ENCODE data around the gene HUWE1. TPM values are rescaled to one million over a fixed set of nuclear protein-coding genes. Genes with fewer than 3 reads are reported as not detected.
"Not testable (repeated sequence)": the region's sequence is repeated elsewhere in the genome, so short reads cannot be mapped to it uniquely, and the experiment has no call there.

The HUWE1 gene
- polyA plus RNA-seq, 1 donor (not counting 4 experiments of a cell fraction or from before 2014, with no cell fraction given) = 53.6 TPM

DNA sequence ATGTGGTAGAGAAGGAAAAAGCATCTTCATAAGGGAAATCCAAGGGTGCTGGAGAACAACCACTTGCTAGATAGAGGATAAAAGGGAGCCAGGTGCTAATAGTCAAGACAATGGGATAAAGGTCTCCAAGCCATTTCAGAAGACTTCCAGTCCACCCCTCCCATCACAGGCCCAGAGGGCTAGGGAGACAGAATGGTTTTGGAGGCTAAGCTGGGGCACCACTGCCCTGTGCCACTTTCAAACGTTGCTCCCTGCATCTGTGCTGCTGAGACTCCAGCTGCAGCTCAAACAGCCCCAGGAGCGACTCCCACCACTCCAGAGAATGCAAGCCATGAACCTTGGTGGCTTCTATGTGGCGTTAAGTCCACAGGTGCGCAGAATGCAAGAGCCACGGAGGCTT is 38.4 kb upstream of the HUWE1 start:
- Histone ChIP-seq H3K27ac (ENCODE audit: control insufficient read depth, insufficient read depth, low read length) (no peak overlapping the region), H3K36me3 (ENCODE audit: control insufficient read depth in 2 of 2, extremely low read depth in 1 of 2, insufficient read depth in 2 of 2, low read length in 2 of 2) (no peaks in the 10 kb centered on the region), H2AFZ (ENCODE audit: control insufficient read depth, low read length) (no peak overlapping the region), H3K4me3 (ENCODE audit: control insufficient read depth in 2 of 3, extremely low read depth in 1 of 3, insufficient read depth in 2 of 3, low read depth in 1 of 3, low read length in 3 of 3) (no peak overlapping the region), H3K27me3 (ENCODE audit: control insufficient read depth, extremely low read depth, insufficient read depth, low read length) (no peaks in the 10 kb centered on the region), H3K9me3 (ENCODE audit: control insufficient read depth, low read depth, low read length) (no peaks in the 10 kb centered on the region), H3K79me2 (ENCODE audit: control insufficient read depth, insufficient read depth, low read length) (no peaks in the 10 kb centered on the region), H3K9ac (ENCODE audit: control insufficient read depth, extremely low read depth, insufficient read depth, low read length) (no peak overlapping the region), H3K4me2 (ENCODE audit: control insufficient read depth, extremely low read depth, insufficient read depth, low read depth, low read length) (no peak overlapping the region), H3K9me1 (ENCODE audit: control insufficient read depth, extremely low read depth, insufficient read depth, low read length) (no peaks in the 10 kb centered on the region), H3K4me1 (ENCODE audit: control insufficient read depth, extremely low read depth, insufficient read depth, low read length) (peaks cover 5% of the 10 kb centered on the region), H4K20me1 (ENCODE audit: control insufficient read depth, extremely low read depth, insufficient read depth, low read length) (no peaks in the 10 kb centered on the region)
- no peak for FAIRE-seq
- dilution Hi-C loops (cut with MboI; ENCODE audit: extremely low pct_ligation_motif_present, low sequenced_read_pairs) = no loop called here
- no peak for DNase-seq (ENCODE audit: low read depth, low spot score)
- no peak for TF ChIP-seq EZH2 (IDR thresholded peaks at IDR 0.05; ENCODE audit: low read length)
- TF ChIP-seq, protein P1, sequence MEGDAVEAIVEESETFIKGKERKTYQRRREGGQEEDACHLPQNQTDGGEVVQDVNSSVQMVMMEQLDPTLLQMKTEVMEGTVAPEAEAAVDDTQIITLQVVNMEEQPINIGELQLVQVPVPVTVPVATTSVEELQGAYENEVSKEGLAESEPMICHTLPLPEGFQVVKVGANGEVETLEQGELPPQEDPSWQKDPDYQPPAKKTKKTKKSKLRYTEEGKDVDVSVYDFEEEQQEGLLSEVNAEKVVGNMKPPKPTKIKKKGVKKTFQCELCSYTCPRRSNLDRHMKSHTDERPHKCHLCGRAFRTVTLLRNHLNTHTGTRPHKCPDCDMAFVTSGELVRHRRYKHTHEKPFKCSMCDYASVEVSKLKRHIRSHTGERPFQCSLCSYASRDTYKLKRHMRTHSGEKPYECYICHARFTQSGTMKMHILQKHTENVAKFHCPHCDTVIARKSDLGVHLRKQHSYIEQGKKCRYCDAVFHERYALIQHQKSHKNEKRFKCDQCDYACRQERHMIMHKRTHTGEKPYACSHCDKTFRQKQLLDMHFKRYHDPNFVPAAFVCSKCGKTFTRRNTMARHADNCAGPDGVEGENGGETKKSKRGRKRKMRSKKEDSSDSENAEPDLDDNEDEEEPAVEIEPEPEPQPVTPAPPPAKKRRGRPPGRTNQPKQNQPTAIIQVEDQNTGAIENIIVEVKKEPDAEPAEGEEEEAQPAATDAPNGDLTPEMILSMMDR (optimal IDR thresholded peaks at IDR 0.05 in 1 of 3, IDR thresholded peaks at IDR 0.05 in 1 of 3, conservative IDR thresholded peaks at IDR 0.05 in 1 of 3; ENCODE audit: extremely low read depth in 1 of 3, insufficient read depth in 2 of 3, low read length in 3 of 3) = no peak

DNA sequence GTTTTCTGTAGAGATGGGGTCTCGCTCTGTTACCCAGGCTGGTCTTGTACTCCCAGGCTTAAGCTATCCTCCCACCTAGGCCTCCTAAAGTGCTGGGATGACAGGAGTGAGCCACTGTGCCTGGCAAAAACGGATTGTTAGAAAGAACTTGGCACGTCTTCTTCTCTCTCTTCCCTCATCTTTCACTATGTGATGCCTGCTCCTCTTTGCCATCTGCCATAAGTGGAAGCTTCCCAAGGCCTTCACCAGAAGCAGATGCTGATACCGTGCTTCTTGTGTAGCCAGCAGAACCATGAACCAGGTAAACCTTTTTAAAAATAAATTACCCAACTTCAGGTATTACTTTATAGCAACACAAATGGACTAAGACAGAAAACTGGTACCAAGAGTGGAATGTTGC is 36.9 kb upstream of the HUWE1 start:
- FAIRE-seq (no peak), DNase-seq (ENCODE audit: low read depth, low spot score) (no peak)
- no peaks in the 10 kb centered on the region for H3K27me3 ChIP-seq (ENCODE audit: control insufficient read depth, extremely low read depth, insufficient read depth, low read length)
- dilution Hi-C loops (cut with MboI; ENCODE audit: extremely low pct_ligation_motif_present, low sequenced_read_pairs) = no loop called here
- H3K4me2 ChIP-seq (ENCODE audit: control insufficient read depth, extremely low read depth, insufficient read depth, low read depth, low read length) = no peak overlapping the region
- H3K4me1 ChIP-seq (ENCODE audit: control insufficient read depth, extremely low read depth, insufficient read depth, low read length) = peaks cover 5% of the 10 kb centered on the region
- no peak for TF ChIP-seq EZH2 (IDR thresholded peaks at IDR 0.05; ENCODE audit: low read length)
- TF ChIP-seq, protein P1 (optimal IDR thresholded peaks at IDR 0.05 in 1 of 3, IDR thresholded peaks at IDR 0.05 in 1 of 3, conservative IDR thresholded peaks at IDR 0.05 in 1 of 3; ENCODE audit: extremely low read depth in 1 of 3, insufficient read depth in 2 of 3, low read length in 3 of 3) = no peak
- no peaks in the 10 kb centered on the region for H3K79me2 ChIP-seq (ENCODE audit: control insufficient read depth, insufficient read depth, low read length)
- H4K20me1 ChIP-seq (ENCODE audit: control insufficient read depth, extremely low read depth, insufficient read depth, low read length) = no peaks in the 10 kb centered on the region
- H2AFZ ChIP-seq (ENCODE audit: control insufficient read depth, low read length) = no peak overlapping the region
- H3K9me3 ChIP-seq (ENCODE audit: control insufficient read depth, low read depth, low read length) = no peaks in the 10 kb centered on the region
- no peak overlapping the region for H3K27ac ChIP-seq (ENCODE audit: control insufficient read depth, insufficient read depth, low read length)
- no peaks in the 10 kb centered on the region for H3K36me3 ChIP-seq (ENCODE audit: control insufficient read depth in 2 of 2, extremely low read depth in 1 of 2, insufficient read depth in 2 of 2, low read length in 2 of 2)
- no peaks in the 10 kb centered on the region for H3K9me1 ChIP-seq (ENCODE audit: control insufficient read depth, extremely low read depth, insufficient read depth, low read length)
- H3K9ac ChIP-seq (ENCODE audit: control insufficient read depth, extremely low read depth, insufficient read depth, low read length) = no peak overlapping the region
- no peak overlapping the region for H3K4me3 ChIP-seq (ENCODE audit: control insufficient read depth in 2 of 3, extremely low read depth in 1 of 3, insufficient read depth in 2 of 3, low read depth in 1 of 3, low read length in 3 of 3)

DNA sequence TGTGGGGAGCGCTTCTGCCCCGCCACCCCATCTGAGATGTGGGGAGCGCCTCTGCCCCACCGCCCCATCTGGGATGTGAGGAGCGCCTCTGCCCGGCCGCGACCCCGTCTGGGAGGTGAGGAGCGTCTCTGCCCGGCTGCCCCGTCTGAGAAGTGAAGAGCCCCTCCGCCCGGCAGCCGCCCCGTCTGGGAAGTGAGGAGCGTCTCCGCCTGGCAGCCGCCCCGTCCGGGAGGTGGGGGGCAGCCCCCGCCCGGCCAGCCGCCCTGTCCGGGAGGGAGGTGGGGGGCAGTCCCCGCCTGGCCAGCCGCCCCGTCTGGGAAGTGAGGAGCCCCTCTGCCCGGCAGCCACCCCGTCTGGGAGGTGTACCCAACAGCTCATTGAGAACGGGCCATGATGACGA is 35.1 kb upstream of the HUWE1 start:
- H3K27ac ChIP-seq (ENCODE audit: control insufficient read depth, insufficient read depth, low read length); H3K4me3 ChIP-seq (ENCODE audit: control insufficient read depth in 2 of 3, extremely low read depth in 1 of 3, insufficient read depth in 2 of 3, low read depth in 1 of 3, low read length in 3 of 3); H3K4me2 ChIP-seq (ENCODE audit: control insufficient read depth, extremely low read depth, insufficient read depth, low read depth, low read length); FAIRE-seq; dilution Hi-C loops (cut with MboI; ENCODE audit: extremely low pct_ligation_motif_present, low sequenced_read_pairs); H3K9me3 ChIP-seq (ENCODE audit: control insufficient read depth, low read depth, low read length); H3K79me2 ChIP-seq (ENCODE audit: control insufficient read depth, insufficient read depth, low read length); H3K36me3 ChIP-seq (ENCODE audit: control insufficient read depth in 2 of 2, extremely low read depth in 1 of 2, insufficient read depth in 2 of 2, low read length in 2 of 2); H4K20me1 ChIP-seq (ENCODE audit: control insufficient read depth, extremely low read depth, insufficient read depth, low read length); H3K9me1 ChIP-seq (ENCODE audit: control insufficient read depth, extremely low read depth, insufficient read depth, low read length); H3K9ac ChIP-seq (ENCODE audit: control insufficient read depth, extremely low read depth, insufficient read depth, low read length); DNase-seq (ENCODE audit: low read depth, low spot score); H3K27me3 ChIP-seq (ENCODE audit: control insufficient read depth, extremely low read depth, insufficient read depth, low read length); H3K4me1 ChIP-seq (ENCODE audit: control insufficient read depth, extremely low read depth, insufficient read depth, low read length); H2AFZ ChIP-seq (ENCODE audit: control insufficient read depth, low read length): not testable (repeated sequence)

- peaks cover 19% of the 10 kb centered on the region for H3K4me1 ChIP-seq (ENCODE audit: control insufficient read depth, extremely low read depth, insufficient read depth, low read length)
- H3K27ac ChIP-seq (ENCODE audit: control insufficient read depth, insufficient read depth, low read length); H4K20me1 ChIP-seq (ENCODE audit: control insufficient read depth, extremely low read depth, insufficient read depth, low read length); H3K27me3 ChIP-seq (ENCODE audit: control insufficient read depth, extremely low read depth, insufficient read depth, low read length); FAIRE-seq; H3K36me3 ChIP-seq (ENCODE audit: control insufficient read depth in 2 of 2, extremely low read depth in 1 of 2, insufficient read depth in 2 of 2, low read length in 2 of 2); H3K4me3 ChIP-seq (ENCODE audit: control insufficient read depth in 2 of 3, extremely low read depth in 1 of 3, insufficient read depth in 2 of 3, low read depth in 1 of 3, low read length in 3 of 3); DNase-seq (ENCODE audit: low read depth, low spot score); H3K9me3 ChIP-seq (ENCODE audit: control insufficient read depth, low read depth, low read length); H3K79me2 ChIP-seq (ENCODE audit: control insufficient read depth, insufficient read depth, low read length); H3K9ac ChIP-seq (ENCODE audit: control insufficient read depth, extremely low read depth, insufficient read depth, low read length); H3K9me1 ChIP-seq (ENCODE audit: control insufficient read depth, extremely low read depth, insufficient read depth, low read length); H2AFZ ChIP-seq (ENCODE audit: control insufficient read depth, low read length); H3K4me2 ChIP-seq (ENCODE audit: control insufficient read depth, extremely low read depth, insufficient read depth, low read depth, low read length); dilution Hi-C loops (cut with MboI; ENCODE audit: extremely low pct_ligation_motif_present, low sequenced_read_pairs): not testable (repeated sequence)
These were observed 33.1 kb upstream of the HUWE1 start for GRCh38 chrX:53719666-53720065.
